AG10803 (cell line): Measurements from ENCODE around the gene PNPLA1.

Source experiments
- DNase-seq: peaks from one replicate; pipeline ENCODE4 v3.0.0; 2010; ENCODE audit warnings: low read depth
- H3K4me3 ChIP-seq: 2 replicates; pipeline ENCODE4 v1.5.1; 2011; ENCODE audit warnings: mild to moderate bottlenecking, low read length, control low read depth
- TF ChIP-seq, protein P1 (sequence below): conservative IDR thresholded peaks from 2 replicates; pipeline ENCODE4 v1.5.1; 2011; ENCODE audit warnings: mild to moderate bottlenecking, low read length, control low read depth, inconsistent platforms

PNPLA1 gene

DNA sequence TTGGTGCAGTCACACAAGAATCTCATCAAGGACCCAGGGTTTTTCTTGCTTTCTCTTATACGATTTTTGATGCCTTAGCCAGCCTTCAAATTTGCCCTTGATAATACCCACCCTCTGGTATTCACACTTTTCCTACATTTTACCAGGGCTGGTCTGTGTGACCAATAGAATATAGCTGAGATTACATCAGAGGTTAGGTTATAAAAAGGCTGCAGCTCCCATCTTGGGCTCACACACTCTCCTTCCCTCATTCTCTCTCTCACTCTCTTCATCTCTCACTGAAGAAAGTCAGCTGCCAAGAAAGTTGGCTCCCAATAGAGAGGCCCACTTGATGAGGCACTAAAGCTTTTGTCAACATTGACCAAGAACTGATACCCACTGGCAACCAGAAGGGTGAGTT is 4.1 kb upstream of the PNPLA1 start:
- H3K4me3 ChIP-seq: no peak overlapping the region

DNA sequence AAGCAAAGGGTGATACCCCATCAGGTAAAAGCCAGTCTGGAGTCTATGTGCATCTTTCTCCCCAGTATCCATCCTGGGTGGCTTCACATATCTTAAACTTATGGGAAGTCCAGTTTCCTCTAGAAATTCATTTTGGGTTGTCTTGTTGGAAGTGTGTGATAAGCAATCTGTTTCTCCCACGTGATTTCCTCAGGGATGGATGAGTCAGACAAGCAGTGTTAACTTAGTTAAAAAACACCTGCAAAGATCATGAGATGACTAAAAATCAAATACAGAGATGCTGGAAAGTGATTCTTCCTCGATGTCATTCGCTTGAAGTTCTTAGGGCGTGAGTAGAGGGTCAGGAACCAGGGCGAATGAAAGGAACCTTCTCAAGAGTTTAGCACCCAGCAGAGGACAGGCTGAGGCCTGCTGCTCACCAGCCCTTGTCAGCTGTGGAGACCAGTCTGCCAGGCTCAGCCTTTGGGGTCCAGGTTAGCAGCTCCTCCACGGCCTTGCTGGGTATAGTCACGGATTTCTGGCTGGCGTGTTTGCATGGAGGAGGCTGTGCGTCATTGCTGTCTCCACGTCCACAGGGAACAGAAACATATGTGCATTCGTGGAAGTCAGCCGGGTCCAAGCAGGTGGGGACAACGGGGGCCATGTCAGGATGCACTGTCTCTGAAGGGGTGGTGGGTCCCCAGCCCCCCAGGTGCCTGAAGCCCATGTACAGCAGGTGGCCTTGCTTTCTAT is 2.8 kb upstream of the PNPLA1 start:
- no peak overlapping the region for H3K4me3 ChIP-seq
- TF ChIP-seq, protein P1, sequence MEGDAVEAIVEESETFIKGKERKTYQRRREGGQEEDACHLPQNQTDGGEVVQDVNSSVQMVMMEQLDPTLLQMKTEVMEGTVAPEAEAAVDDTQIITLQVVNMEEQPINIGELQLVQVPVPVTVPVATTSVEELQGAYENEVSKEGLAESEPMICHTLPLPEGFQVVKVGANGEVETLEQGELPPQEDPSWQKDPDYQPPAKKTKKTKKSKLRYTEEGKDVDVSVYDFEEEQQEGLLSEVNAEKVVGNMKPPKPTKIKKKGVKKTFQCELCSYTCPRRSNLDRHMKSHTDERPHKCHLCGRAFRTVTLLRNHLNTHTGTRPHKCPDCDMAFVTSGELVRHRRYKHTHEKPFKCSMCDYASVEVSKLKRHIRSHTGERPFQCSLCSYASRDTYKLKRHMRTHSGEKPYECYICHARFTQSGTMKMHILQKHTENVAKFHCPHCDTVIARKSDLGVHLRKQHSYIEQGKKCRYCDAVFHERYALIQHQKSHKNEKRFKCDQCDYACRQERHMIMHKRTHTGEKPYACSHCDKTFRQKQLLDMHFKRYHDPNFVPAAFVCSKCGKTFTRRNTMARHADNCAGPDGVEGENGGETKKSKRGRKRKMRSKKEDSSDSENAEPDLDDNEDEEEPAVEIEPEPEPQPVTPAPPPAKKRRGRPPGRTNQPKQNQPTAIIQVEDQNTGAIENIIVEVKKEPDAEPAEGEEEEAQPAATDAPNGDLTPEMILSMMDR: no peak
- DNase-seq: no peak

More for the DNA sequence above, 4.1 kb upstream of the PNPLA1 start:
- TF ChIP-seq, protein P1: no peak
- no peak for DNase-seq

DNA sequence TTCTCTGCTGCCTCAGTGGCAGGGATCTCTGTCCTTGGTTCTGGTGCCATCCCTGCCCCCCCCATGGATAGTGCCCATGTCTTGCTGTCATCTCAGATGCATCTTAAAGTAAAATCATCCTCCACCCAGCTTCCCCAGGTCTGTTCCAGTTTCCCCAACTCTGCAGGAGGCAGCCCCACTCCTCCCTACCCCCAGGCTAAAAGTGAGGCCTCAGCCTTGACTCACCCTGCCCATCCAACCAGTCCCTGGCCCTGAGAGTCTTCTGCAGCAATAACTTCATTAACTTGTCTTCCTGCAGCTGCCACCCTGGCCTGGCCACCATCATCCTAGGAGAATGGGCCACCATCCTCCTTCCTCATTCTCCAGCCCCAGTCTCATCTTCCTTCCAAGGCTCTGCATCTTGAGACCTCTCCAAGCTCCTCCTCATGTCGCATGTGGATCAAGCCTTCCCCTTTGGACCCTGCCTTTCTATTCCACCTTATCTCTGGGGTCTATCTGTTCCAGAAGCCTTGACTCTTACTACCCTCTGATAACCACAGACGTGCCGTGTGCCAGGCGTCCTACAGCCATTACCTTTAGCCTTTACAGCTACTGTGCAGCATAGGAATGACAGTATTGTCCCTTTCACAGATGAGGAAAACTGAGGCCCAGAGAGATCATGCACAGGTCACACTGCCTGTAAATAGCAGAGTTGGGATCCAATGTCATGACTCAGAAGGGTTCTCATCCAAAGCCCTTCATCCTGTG is 2.0 kb upstream of the PNPLA1 start:
- DNase-seq: no peak
- no peak overlapping the region for H3K4me3 ChIP-seq
- TF ChIP-seq, protein P1: no peak

DNA sequence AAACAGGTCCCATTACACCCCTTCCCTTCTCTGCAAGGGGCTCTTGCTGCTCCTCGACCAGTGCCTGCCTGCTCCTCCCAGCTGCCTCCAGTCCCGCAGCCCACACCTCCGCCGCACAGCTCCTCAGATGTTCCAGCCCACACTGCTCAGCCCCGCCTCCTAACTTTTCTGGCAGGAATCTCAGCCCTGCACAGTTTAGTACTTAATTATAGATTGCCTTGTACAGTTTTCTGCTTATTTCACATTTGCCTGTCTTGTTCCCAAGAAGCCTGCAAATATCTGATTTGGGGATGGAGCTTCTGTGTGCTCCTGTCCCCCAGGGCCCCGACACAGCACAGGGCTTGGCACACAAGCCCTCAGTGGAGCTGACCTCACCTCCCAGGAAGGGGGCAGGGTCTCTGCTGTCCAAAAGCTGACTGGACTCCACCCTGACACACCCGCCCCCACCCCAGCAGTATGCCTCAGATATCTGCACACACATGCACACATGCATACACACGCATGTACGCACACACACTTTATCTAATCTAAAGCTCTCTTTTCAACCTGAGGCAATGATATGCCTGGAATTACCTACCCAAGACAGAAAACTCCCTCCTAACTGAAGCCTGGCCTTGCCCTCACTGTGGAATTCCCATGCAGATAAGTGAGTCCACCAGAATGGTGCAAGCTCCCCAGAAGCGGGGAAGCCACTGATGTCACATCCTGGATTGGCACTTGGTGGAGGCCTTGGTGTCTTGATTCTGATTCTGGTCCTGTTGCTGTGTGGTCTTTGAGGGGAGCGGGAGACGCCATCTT is 1.2 kb upstream of the PNPLA1 start:
- no peak overlapping the region for H3K4me3 ChIP-seq
- DNase-seq: peak; percentile 12
- TF ChIP-seq, protein P1: no peak

DNA sequence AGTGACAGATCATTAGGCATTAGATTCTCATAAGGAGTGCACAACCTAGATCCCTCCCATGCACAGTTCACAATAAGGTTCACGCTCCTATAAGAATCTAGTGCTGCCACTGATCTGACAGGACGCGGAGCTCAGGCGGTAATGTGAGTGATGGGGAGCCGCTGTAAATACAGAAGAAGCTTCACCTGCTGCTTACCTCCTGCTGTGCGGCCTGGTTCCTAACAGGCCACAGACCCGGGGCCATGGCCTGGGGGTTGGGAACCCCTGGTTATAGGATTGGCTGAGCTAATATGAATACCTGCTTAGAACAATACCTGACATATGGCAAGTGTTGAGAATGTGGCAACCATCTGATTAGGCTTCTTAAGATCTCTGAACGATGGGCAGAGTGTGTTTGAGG is 2.4 kb downstream of the PNPLA1 start:
- no peak for DNase-seq
- no peak overlapping the region for H3K4me3 ChIP-seq
- TF ChIP-seq, protein P1: no peak

DNA sequence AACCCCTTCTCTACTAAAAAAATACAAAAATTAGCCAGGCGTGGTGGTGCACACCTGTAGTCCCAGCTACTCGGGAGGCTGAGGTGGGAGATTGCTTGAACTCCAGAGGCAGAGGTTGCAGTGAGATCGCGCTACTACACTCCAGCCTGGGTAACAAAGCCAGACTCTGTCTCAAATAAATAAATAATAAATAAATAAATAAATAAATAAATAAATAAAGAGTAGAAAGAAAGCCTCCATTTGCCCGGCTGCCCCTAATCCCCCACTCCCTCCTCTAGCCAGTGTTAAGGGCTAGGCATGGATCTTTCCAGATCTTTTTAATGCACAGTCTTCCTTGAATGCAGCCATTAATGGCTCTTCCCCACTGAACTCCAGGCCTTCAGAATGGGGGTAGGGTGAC is 3.2 kb downstream of the PNPLA1 start:
- DNase-seq: no peak
- TF ChIP-seq, protein P1: no peak
- no peak overlapping the region for H3K4me3 ChIP-seq
